ENCODE data around the gene USP37. TPM values are rescaled to one million over a fixed set of nuclear protein-coding genes. Genes with fewer than 3 reads are reported as not detected.
A peak's percentile ranks its signal among the peaks of the same experiment; 100 is the strongest.

USP37 gene
- total and polyA plus RNA-seq, 2 of the 13 experiments (the other 11 are each of a cell fraction or from before 2014, with no cell fraction given) = 6.5 to 30.6 TPM

- TF ChIP-seq DBP (CRISPR knock-in tag; IDR thresholded peaks at IDR 0.05; ENCODE audit: not compliant biosample characterization) (no peak), SSRP1 (CRISPR knock-in tag; IDR thresholded peaks at IDR 0.05) (no peak), SP2 (CRISPR knock-in tag; IDR thresholded peaks at IDR 0.05) (no peak), SMARCE1 (IDR thresholded peaks at IDR 0.05; ENCODE audit: borderline replicate concordance) (no peak), E2F2 (CRISPR knock-in tag; IDR thresholded peaks at IDR 0.05; ENCODE audit: borderline replicate concordance) (no peak), SNRNP70 (IDR thresholded peaks at IDR 0.05; ENCODE audit: low read depth, low read length) (no peak), SP140L (CRISPR knock-in tag; IDR thresholded peaks at IDR 0.05; ENCODE audit: borderline replicate concordance) (no peak), RARA (CRISPR knock-in tag; IDR thresholded peaks at IDR 0.05) (peak; percentile 88), KAT8 (CRISPR knock-in tag; IDR thresholded peaks at IDR 0.05) (0 out of 2 replicates have a peak, but pooled peaks have one; percentile 12), BCLAF1 (IDR thresholded peaks at IDR 0.05) (no peak), ZNF770 (CRISPR knock-in tag; IDR thresholded peaks at IDR 0.05) (no peak), FLYWCH1 (CRISPR knock-in tag; IDR thresholded peaks at IDR 0.05) (no peak), IRF2 (CRISPR knock-in tag; IDR thresholded peaks at IDR 0.05) (peak; percentile 21; the same call in 1 of the 2 replicates), ATM (IDR thresholded peaks at IDR 0.05; ENCODE audit: borderline replicate concordance) (no peak), ZNF572 (CRISPR knock-in tag; IDR thresholded peaks at IDR 0.05) (no peak), NFE2L2 (IDR thresholded peaks at IDR 0.05; ENCODE audit: low read length) (no peak), EEA1 (CRISPR knock-in tag; IDR thresholded peaks at IDR 0.05; ENCODE audit: borderline replicate concordance) (no peak), GLI4 (CRISPR knock-in tag; IDR thresholded peaks at IDR 0.05; ENCODE audit: borderline replicate concordance) (no peak), SMC3 (IDR thresholded peaks at IDR 0.05; ENCODE audit: low read length) (no peak), SATB2 (CRISPR knock-in tag; IDR thresholded peaks at IDR 0.05) (no peak), ZNF530 (CRISPR knock-in tag; IDR thresholded peaks at IDR 0.05; ENCODE audit: low read depth) (no peak), ETV6 (CRISPR knock-in tag; conservative IDR thresholded peaks at IDR 0.05) (no peak), HNF4G (IDR thresholded peaks at IDR 0.05; ENCODE audit: borderline replicate concordance, low read depth, low read length) (no peak; the same call in 1 of the 2 replicates), HNF4G (CRISPR knock-in tag; IDR thresholded peaks at IDR 0.05; ENCODE audit: borderline replicate concordance, low read depth) (peak; percentile 75; the same call in 1 of the 2 replicates), ZNF367 (CRISPR knock-in tag; IDR thresholded peaks at IDR 0.05; ENCODE audit: borderline replicate concordance) (no peak), SIN3B (IDR thresholded peaks at IDR 0.05; ENCODE audit: low read length) (no peak), ZFP90 (CRISPR knock-in tag; IDR thresholded peaks at IDR 0.05; ENCODE audit: borderline replicate concordance) (no peak)
Measured at GRCh38 chr2:218448934-218449333, 119.2 kb downstream of the USP37 start (continued).

Data from HepG2 (cell line).